Panc1 (cell line): Measurements from ENCODE around the gene COLGALT1. TPM values are rescaled to one million over a fixed set of nuclear protein-coding genes. Genes with fewer than 3 reads are reported as not detected.

ENCODE experiments used
- ATAC-seq: fragments of 200-7000 bp; cut with Tn5 transposase; 2 replicates; pipeline ENCODE4 v1.9.1; 2020; ENCODE audit warnings: mild to moderate bottlenecking, moderate library complexity
- BruUV-seq: library from RNA; stranded (reverse); fragments of 400-500 nt; replicated peaks from 2 replicates; lab custom pipeline; 2021; lab: Mats Ljungman, UMichigan
- CTCF ChIA-PET: fragments of 300-600 bp; sonication (Branson Sonifier 250); formaldehyde crosslinking; loops from one replicate; lab custom pipeline; 2022; ENCODE audit warnings: antibody characterized with exemption; lab: Charles Lee
- POLR2A ChIA-PET: fragments of 300-600 bp; sonication (Branson Sonifier 250); formaldehyde crosslinking; loops from one replicate; lab custom pipeline; 2022; ENCODE audit warnings: antibody characterized with exemption; lab: Charles Lee
- DNase-seq: peaks from one replicate; pipeline ENCODE4 v3.0.0-alpha.2; 2010; ENCODE audit warnings: low read depth, low spot score
- H3K27ac ChIP-seq: 2 replicates; pipeline ENCODE4 v1.5.1; 2011; ENCODE audit warnings: mild to moderate bottlenecking, low read length, inconsistent platforms
- H3K27me3 ChIP-seq: fragments of 200-500 bp; sonication (Bioruptor generic); 2 replicates; pipeline ENCODE4 v1.6.0; 2014; ENCODE audit warnings: low read length, inconsistent platforms; ENCODE audit not compliant: control insufficient read depth, insufficient read depth
- H3K36me3 ChIP-seq: fragments of 200-500 bp; sonication (Bioruptor generic); 2 replicates; pipeline ENCODE4 v1.5.1; 2014; ENCODE audit warnings: inconsistent platforms, mild to moderate bottlenecking, low read length, moderate library complexity; ENCODE audit not compliant: control insufficient read depth, insufficient read depth
- H3K4me1 ChIP-seq: 2 replicates; pipeline ENCODE4 v1.5.1; 2011; ENCODE audit warnings: inconsistent platforms, mild to moderate bottlenecking, low read length, moderate library complexity; ENCODE audit not compliant: control insufficient read depth, insufficient read depth
- H3K4me3 ChIP-seq, 2 experiments: 2 replicates each; pipeline ENCODE4 v1.5.1; 2011 to 2012; ENCODE audit warnings: low read depth in 2 of 2, low read length in 2 of 2, mild to moderate bottlenecking in 2 of 2, inconsistent platforms in 1 of 2, moderate library complexity in 1 of 2
- H3K9me3 ChIP-seq: fragments of 200-500 bp; sonication (Bioruptor generic); 2 replicates; pipeline ENCODE4 v1.5.1; 2014; ENCODE audit warnings: low read depth, mild to moderate bottlenecking, inconsistent platforms, low read length, moderate library complexity; ENCODE audit not compliant: control insufficient read depth, insufficient read depth
- POLR2AphosphoS5 ChIP-seq: IDR thresholded peaks from 2 replicates; pipeline ENCODE4 v1.6.1; 2012; ENCODE audit warnings: mild to moderate bottlenecking, low read depth, low read length, moderate library complexity
- SIN3A ChIP-seq: IDR thresholded peaks from 2 replicates; pipeline ENCODE4 v1.6.1; 2012; ENCODE audit warnings: low read depth, mild to moderate bottlenecking, low read length, moderate library complexity, borderline replicate concordance; ENCODE audit not compliant: insufficient read depth
- TCF7L2 ChIP-seq: IDR thresholded peaks from 2 replicates; pipeline ENCODE4 v1.6.1; 2011; ENCODE audit warnings: mild to moderate bottlenecking, low read depth, low read length, inconsistent platforms
- in situ Hi-C: cut with HindIII; loops from 2 replicates; pipeline ENCODE4 v1.10.0; 2016; ENCODE audit warnings: low sequenced_read_pairs, low pct_unique_long_range_greater_than_20kb
- intact Hi-C: fragments of 100-400 bp; cut with micrococcal nuclease; formaldehyde crosslinking; loops from one replicate; pipeline ENCODE4 v1.10.0; 2022; ENCODE audit not compliant: unreplicated experiment
- total RNA-seq: library from RNA; stranded (reverse); gene quantifications from one replicate; pipeline ENCODE4 v1.2.1, GENCODE V29; 2021; ENCODE audit not compliant: unreplicated experiment
- TF ChIP-seq, protein P1 (sequence below), 2 experiments: IDR thresholded peaks; 2 replicates each; pipeline ENCODE4 v1.6.1; 2011 to 2012; ENCODE audit warnings: low read depth in 2 of 2, control low read depth in 1 of 2, low read length in 1 of 2, mild to moderate bottlenecking in 1 of 2, moderate library complexity in 1 of 2; ENCODE audit not compliant: insufficient read depth in 1 of 2
- TF ChIP-seq, protein P2 (sequence below): fragments of 450-650 bp; IDR thresholded peaks from 2 replicates; pipeline ENCODE4 v1.5.1; 2017; ENCODE audit warnings: mild to moderate bottlenecking

COLGALT1 gene
- total RNA-seq, 1 experiment from 2014 or later = 97.2 TPM

DNA sequence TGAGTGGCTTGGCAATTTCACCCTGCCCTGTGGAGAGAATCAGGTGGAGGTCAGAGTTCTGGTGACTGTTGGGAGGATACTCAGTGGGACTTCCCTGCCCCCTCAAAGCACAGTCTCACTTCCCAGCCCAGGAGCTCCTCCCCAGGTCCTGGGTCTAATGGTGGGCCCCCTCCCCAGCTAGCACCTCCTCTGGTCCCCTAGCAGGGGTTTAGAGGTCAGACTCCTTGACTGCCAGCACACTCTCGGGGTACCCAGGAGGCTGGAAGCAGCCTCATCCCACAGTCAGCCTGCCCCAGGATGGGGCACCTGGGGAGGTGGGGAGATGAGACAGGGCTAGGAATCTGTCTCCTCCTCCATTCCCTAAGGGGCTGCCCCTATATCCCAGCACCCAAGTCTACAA lies 65.2 kb downstream of the COLGALT1 start:
- BruUV-seq = no TSS peak

DNA sequence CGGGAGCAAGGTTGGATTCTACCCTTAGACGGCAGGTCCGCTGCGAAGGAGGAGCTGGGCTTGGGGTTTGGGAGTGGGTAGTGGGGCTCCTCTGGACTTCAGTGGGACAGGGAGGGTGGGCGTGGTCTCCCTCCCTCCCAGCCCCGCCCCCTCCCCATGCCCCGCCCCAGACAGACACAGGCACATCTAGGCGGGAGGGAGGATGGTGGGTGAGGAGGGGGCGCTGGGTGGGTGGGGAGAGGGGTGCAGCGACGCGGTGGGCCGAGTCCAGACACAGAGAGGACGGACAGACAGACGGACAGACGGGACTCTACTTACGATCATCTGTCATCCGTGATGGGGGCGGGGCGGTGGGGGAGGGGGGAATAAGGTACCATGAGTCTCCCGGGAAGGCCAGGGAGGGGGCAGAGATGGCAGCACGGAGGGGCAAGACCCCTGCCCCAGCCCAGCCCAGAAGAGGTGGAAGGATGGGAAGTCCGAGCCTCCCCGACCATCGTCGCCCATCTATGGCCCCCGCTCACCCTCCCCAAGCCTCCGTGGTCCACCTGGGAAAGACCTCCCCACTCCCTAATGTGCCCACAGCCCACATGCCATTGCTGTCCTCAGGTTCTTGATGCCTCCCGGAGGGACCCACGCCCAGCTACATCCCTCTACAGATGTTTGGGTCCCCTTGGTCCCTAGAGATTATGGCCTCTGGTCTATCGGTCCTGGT lies 67.9 kb downstream of the COLGALT1 start:
- Histone ChIP-seq H3K9me3 (no peaks in the 10 kb centered on the region), H3K4me1 (no peaks in the 10 kb centered on the region), H3K36me3 (no peaks in the 10 kb centered on the region), H3K27me3 (no peaks in the 10 kb centered on the region), H3K27ac (no peak overlapping the region), H3K4me3 (no peak overlapping the region)
- TF ChIP-seq, protein P1, sequence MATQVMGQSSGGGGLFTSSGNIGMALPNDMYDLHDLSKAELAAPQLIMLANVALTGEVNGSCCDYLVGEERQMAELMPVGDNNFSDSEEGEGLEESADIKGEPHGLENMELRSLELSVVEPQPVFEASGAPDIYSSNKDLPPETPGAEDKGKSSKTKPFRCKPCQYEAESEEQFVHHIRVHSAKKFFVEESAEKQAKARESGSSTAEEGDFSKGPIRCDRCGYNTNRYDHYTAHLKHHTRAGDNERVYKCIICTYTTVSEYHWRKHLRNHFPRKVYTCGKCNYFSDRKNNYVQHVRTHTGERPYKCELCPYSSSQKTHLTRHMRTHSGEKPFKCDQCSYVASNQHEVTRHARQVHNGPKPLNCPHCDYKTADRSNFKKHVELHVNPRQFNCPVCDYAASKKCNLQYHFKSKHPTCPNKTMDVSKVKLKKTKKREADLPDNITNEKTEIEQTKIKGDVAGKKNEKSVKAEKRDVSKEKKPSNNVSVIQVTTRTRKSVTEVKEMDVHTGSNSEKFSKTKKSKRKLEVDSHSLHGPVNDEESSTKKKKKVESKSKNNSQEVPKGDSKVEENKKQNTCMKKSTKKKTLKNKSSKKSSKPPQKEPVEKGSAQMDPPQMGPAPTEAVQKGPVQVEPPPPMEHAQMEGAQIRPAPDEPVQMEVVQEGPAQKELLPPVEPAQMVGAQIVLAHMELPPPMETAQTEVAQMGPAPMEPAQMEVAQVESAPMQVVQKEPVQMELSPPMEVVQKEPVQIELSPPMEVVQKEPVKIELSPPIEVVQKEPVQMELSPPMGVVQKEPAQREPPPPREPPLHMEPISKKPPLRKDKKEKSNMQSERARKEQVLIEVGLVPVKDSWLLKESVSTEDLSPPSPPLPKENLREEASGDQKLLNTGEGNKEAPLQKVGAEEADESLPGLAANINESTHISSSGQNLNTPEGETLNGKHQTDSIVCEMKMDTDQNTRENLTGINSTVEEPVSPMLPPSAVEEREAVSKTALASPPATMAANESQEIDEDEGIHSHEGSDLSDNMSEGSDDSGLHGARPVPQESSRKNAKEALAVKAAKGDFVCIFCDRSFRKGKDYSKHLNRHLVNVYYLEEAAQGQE (IDR thresholded peaks at IDR 0.05; ENCODE audit: insufficient read depth in 1 of 2, low read depth in 2 of 2, low read length in 1 of 2) = no peak
- TF ChIP-seq, protein P2, sequence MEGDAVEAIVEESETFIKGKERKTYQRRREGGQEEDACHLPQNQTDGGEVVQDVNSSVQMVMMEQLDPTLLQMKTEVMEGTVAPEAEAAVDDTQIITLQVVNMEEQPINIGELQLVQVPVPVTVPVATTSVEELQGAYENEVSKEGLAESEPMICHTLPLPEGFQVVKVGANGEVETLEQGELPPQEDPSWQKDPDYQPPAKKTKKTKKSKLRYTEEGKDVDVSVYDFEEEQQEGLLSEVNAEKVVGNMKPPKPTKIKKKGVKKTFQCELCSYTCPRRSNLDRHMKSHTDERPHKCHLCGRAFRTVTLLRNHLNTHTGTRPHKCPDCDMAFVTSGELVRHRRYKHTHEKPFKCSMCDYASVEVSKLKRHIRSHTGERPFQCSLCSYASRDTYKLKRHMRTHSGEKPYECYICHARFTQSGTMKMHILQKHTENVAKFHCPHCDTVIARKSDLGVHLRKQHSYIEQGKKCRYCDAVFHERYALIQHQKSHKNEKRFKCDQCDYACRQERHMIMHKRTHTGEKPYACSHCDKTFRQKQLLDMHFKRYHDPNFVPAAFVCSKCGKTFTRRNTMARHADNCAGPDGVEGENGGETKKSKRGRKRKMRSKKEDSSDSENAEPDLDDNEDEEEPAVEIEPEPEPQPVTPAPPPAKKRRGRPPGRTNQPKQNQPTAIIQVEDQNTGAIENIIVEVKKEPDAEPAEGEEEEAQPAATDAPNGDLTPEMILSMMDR = no peak
- TF ChIP-seq SIN3A = no peak
- no peak for TF ChIP-seq TCF7L2
- TF ChIP-seq POLR2AphosphoS5 = no peak
- in situ Hi-C loops = no loop called here
- POLR2A ChIA-PET = no interaction called here
- no peak for DNase-seq
- intact Hi-C loops = no loop called here
- CTCF ChIA-PET = no interaction called here
- no TSS peak for BruUV-seq
- no peak for ATAC-seq

More for the DNA sequence above, 65.2 kb downstream of the COLGALT1 start:
- Histone ChIP-seq H3K27ac (no peak overlapping the region), H3K9me3 (no peaks in the 10 kb centered on the region), H3K27me3 (no peaks in the 10 kb centered on the region), H3K4me1 (no peaks in the 10 kb centered on the region; the same call in 1 of the 2 replicates), H3K4me3 (no peak overlapping the region), H3K36me3 (no peaks in the 10 kb centered on the region)
- in situ Hi-C loops (no loop called here), intact Hi-C loops (no loop called here)
- TF ChIP-seq, protein P2 = no peak
- TF ChIP-seq, protein P1 (IDR thresholded peaks at IDR 0.05; ENCODE audit: insufficient read depth in 1 of 2, low read depth in 2 of 2, low read length in 1 of 2) = no peak
- TF ChIP-seq SIN3A (no peak), TCF7L2 (no peak), POLR2AphosphoS5 (no peak)
- DNase-seq (no peak), ATAC-seq (no peak)
- CTCF ChIA-PET = no interaction called here
- POLR2A ChIA-PET = no interaction called here
